ENCODE results near the gene SLC9A8. TPM values are rescaled to one million over a fixed set of nuclear protein-coding genes. Genes with fewer than 3 reads are reported as not detected.

Gene SLC9A8
- total and polyA plus RNA-seq, 2 donors (not counting 3 experiments of a cell fraction or from before 2014, with no cell fraction given) = 5.1 to 14.4 TPM

DNA sequence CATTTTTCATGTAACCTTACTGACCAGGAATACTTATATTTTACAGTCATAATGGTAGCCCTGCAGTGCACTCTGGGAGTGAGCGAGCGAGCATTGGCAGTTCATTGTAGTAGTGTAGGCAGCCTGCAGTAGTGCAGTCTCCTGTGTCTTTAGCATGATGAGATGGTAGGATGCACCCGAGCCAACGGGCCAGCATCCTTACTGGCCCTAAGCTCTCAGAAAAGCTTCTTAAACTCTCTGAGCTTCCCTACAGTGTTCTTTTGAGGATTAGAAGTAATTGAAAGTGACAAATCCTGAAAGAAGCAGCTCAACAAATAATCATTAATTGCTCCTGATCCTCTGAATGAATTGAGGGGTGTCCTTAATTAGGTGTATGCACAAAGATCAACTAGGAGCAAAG, 20.9 kb downstream of the SLC9A8 start:
- ChIA-PET POLR2A (no interaction called here), CTCF (interaction anchor here (1.3 to 1.5 kb wide), 2 partner anchors 12 to 55 kb away, joined by 3 to 4 read pairs; no protein-coding TSS in a partner anchor)
- no peaks in the 10 kb centered on the region for H3K9me1 ChIP-seq (replicated peaks; ENCODE audit: control insufficient read depth, extremely low read depth, insufficient read depth, low read length)
- no peak overlapping the region for H2AFZ ChIP-seq (ENCODE audit: low read depth, low read length)
- H3K4me2 ChIP-seq (ENCODE audit: insufficient read depth, low read length) = no peak overlapping the region
- TF ChIP-seq POLR2AphosphoS5 (IDR thresholded peaks at IDR 0.05; ENCODE audit: insufficient read depth, low read depth, low read length) (no peak), GATA2 (IDR thresholded peaks at IDR 0.05; ENCODE audit: insufficient read depth, insufficient read length, low read depth, low read length) (no peak), EZH2 (IDR thresholded peaks at IDR 0.05; ENCODE audit: borderline replicate concordance, low read depth, low read length, severe bottlenecking) (no peak), CTCF (IDR thresholded peaks at IDR 0.05; ENCODE audit: extremely low read depth in 1 of 2, insufficient read depth in 1 of 2, low read depth in 1 of 2, low read length in 2 of 2) (no peak), MYC (IDR thresholded peaks at IDR 0.05; ENCODE audit: low read depth, low read length) (no peak), MAX (IDR thresholded peaks at IDR 0.05; ENCODE audit: insufficient read depth, insufficient read length) (no peak), JUN (IDR thresholded peaks at IDR 0.05; ENCODE audit: borderline replicate concordance, insufficient read depth, insufficient read length, low read depth) (no peak), POLR2A (IDR thresholded peaks at IDR 0.05; ENCODE audit: low read depth, low read length) (no peak), FOS (IDR thresholded peaks at IDR 0.05; ENCODE audit: borderline replicate concordance, insufficient read depth, low read length) (no peak)
- no peaks in the 10 kb centered on the region for H3K9me3 ChIP-seq (replicated peaks; ENCODE audit: control insufficient read depth, insufficient read depth, low read length)
- no peak overlapping the region for H3K9ac ChIP-seq (replicated peaks; ENCODE audit: extremely low read depth, insufficient read depth, low read length)
- no peaks in the 10 kb centered on the region for H3K4me1 ChIP-seq (ENCODE audit: control insufficient read depth, extremely low read depth, insufficient read depth, low read length)
- dilution Hi-C loops (cut with MboI; ENCODE audit: extremely low pct_ligation_motif_present, low sequenced_read_pairs) = loop anchor here (25.0 kb wide), 1 partner anchor 171 kb away; no protein-coding TSS in a partner anchor
- H3K36me3 ChIP-seq (ENCODE audit: control insufficient read depth in 2 of 2, extremely low read depth in 1 of 2, insufficient read depth in 2 of 2, low read length in 2 of 2) = peaks cover 0 to 3% of the 10 kb centered on the region in 2 experiments
- no peaks in the 10 kb centered on the region for H3K79me2 ChIP-seq (ENCODE audit: control insufficient read depth, insufficient read depth, low read length)
- no peak overlapping the region for H3K27ac ChIP-seq (ENCODE audit: insufficient read depth, low read depth, low read length)
- no TSS peak for BruUV-seq (replicated peaks)
- H3K4me3 ChIP-seq (replicated peaks in 1 of 3; ENCODE audit: insufficient read depth in 1 of 3, low read depth in 1 of 3, low read length in 3 of 3) = no peak overlapping the region
- H3K27me3 ChIP-seq (ENCODE audit: control insufficient read depth in 2 of 2, insufficient read depth in 2 of 2, low read length in 2 of 2) = no peaks in the 10 kb centered on the region
- DNase-seq (ENCODE audit: low read depth, low spot score) (no peak), FAIRE-seq (no peak)
- H4K20me1 ChIP-seq (replicated peaks; ENCODE audit: control insufficient read depth, extremely low read depth, insufficient read depth, low read length) = no peaks in the 10 kb centered on the region
- intact Hi-C loops (cut with micrococcal nuclease) = no loop called here

All from endothelial cell of umbilical vein (primary cell).